LNCaP clone FGC (cell line): Measurements from ENCODE around the gene UBE3B.

ENCODE experiments used
- DNase-seq: peaks from one replicate; pipeline ENCODE4 v3.0.0-alpha.2; 2011; ENCODE audit warnings: low read depth
- H3K4me3 ChIP-seq: 2 replicates; pipeline ENCODE4 v1.5.1; 2011; ENCODE audit warnings: mild to moderate bottlenecking, low read depth, low read length, control low read depth
- TF ChIP-seq, protein P1 (sequence below): IDR thresholded peaks from 2 replicates; pipeline ENCODE4 v1.5.1; 2012; ENCODE audit warnings: mild to moderate bottlenecking; ENCODE audit not compliant: control insufficient read depth, insufficient read depth; ENCODE audit errors: extremely low read depth

Gene UBE3B

DNA sequence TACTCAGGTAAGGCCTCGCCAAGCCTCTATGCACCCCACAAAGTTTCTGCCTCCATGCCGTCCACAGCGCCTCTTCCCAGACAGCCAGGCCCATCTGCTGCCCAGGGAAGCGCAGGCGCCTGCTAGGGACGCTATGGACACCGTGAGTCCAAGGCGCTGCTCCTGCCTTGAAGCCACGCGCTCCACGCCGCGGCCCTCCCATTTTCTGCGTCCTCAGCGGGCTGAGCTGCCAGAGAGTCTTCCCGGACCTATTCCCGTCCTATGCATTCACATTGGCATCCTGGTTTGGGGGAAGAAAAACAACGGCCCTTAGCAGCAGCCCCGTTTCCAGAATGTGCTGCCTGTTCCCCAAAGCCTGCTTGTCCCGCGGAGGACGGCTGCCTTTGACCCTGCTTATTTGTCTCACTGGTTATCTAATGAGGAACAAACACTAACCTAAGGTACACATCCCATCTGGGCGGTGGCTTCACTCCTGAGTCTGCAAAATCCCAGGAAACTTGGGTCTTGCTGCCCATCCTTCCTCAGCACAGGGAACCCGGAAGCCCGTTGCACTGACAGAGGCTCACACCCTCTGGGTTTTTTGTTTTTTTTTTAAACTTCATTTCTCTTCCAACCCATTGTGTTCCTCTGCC, 57.9 kb downstream of the UBE3B start:
- H3K4me3 ChIP-seq, result no peak overlapping the region
- TF ChIP-seq, protein P1, sequence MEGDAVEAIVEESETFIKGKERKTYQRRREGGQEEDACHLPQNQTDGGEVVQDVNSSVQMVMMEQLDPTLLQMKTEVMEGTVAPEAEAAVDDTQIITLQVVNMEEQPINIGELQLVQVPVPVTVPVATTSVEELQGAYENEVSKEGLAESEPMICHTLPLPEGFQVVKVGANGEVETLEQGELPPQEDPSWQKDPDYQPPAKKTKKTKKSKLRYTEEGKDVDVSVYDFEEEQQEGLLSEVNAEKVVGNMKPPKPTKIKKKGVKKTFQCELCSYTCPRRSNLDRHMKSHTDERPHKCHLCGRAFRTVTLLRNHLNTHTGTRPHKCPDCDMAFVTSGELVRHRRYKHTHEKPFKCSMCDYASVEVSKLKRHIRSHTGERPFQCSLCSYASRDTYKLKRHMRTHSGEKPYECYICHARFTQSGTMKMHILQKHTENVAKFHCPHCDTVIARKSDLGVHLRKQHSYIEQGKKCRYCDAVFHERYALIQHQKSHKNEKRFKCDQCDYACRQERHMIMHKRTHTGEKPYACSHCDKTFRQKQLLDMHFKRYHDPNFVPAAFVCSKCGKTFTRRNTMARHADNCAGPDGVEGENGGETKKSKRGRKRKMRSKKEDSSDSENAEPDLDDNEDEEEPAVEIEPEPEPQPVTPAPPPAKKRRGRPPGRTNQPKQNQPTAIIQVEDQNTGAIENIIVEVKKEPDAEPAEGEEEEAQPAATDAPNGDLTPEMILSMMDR, result no peak
- DNase-seq, result no peak

DNA sequence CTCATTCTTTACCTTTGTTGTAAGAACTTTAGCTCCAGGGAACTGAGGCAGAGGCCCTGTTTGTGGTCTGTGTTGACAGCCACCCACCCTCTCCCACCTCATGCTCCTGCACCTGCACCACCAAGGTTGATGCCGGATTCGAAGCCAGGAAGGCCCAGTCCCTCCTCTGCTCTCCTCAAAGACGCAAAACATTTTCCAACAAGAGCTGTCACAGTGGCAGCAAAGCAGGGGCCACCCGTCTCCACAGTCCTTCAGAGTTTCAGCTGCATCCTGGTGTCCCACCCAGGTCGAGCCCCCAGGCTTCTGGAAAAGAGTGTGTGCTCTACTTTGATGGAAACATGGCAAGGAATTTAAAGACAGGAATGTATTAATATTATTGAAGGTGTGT, 58.4 kb downstream of the UBE3B start:
- DNase-seq, result no peak
- no peak overlapping the region for H3K4me3 ChIP-seq
- TF ChIP-seq, protein P1, result no peak

DNA sequence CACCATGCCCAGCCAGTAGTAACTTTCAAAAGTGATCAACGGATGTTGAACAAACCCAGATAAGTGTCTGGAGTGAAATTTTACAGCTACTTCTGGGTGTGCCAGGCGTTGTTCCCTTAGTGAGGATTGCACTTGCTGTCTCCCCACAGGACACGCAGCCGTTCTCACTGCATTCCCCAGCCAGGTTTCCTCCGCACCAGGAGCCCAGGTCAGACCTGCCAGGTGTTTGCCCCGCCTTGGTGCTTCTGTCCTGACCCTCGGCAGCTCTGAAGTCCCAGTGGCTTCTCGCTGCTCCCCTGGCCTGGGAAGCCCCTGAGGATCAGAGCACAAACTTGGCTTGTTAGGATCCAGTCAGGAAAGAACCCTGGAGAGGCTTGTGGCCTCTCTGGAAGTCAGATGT, 59.7 kb downstream of the UBE3B start:
- no peak overlapping the region for H3K4me3 ChIP-seq
- TF ChIP-seq, protein P1, result no peak
- DNase-seq, result no peak

DNA sequence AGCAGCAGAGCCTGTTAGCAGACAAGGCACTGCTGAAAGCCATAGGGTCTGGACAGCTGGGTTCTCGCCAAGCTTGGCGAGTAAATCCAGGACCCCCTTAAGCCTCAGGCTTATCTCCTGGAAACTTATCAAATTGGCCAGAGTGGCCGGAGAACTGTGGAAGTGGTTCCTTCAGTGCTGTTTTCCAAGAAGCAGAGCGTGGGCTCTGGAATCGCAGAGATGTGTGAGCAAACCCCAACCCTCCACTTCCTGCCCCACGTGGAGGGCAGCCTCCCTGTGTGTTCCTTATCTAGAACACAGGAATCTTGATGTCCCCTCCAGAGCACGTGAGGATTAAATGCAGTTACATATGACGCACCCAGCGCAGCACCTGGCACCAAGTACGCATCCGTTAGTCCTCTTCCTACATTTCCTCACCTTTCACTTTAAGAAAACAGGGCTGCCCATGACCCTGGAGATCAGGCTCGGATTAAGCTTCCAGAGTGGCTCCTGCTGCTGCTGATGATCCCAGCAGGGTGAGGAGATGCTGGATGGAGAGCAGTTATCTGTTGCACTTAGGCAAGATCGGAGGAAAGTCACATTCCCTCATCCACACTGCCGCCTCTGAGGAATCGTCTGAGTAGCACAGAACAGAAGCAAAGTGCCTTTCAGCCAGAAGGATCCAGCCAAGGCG, 60.9 kb downstream of the UBE3B start:
- TF ChIP-seq, protein P1, result no peak
- no peak overlapping the region for H3K4me3 ChIP-seq
- no peak for DNase-seq

DNA sequence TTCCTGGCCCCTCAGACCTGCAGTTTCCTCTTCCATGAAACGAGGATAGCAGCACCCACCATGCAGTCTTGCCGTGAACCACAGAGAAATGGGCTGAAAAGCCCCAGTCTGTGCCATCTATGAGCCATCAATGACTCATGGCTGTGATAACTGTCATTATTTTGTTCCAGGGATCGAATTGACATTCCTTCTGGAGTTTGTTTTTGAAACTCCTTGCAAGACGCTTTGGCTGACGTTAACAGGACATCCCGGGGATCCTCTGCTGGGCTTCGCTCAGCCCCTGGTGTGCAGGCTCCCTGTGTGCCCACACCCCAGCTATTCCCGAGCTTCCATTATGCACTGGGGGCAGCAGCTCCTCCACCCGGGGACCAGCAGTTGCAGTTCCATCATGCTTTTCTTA, 62.1 kb downstream of the UBE3B start:
- DNase-seq, result no peak
- TF ChIP-seq, protein P1, result no peak
- H3K4me3 ChIP-seq, result no peak overlapping the region

DNA sequence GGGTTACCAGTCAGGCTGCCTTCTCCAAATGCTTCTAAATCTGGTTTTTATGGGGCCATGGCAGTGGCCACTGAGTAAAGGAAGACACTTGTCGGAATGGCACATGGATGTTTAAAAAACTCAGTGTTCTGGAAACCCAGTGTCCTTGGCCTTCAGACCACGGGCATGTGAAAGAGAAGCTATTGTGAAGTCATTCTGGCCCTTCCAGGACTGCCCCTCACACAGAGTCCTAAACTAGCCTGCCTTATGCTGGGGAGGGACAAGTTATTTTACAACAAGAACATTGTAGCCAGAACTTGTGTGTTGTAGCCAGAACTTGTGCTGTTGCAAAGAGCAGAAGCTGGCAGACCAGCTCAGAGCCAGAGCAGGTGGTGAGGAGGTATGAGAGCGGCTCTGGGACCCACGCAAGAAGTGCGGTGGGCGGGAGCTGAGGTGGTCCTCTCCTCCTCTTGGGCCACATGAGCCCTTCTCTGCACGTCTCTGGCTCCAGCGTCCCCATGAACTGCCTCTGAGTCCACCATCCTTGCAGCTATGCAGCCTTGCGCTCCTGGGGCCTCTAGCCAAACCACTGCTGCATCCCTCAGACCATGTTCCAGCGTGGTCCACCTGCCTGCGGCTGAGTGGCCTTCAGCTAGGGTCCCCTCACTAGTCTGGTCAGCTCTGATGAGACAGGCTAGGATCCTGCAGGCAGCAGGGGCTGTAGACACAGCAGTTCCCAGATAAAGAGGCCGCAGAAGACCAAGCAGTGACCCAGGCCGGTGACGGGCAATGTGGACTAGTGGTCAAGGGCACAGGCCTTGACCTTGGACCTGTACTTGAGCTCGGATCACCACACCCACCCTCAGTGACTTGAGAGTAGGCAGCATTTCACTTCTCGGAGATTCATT, 63.3 kb downstream of the UBE3B start:
- TF ChIP-seq, protein P1, result no peak
- no peak for DNase-seq
- H3K4me3 ChIP-seq, result no peak overlapping the region

DNA sequence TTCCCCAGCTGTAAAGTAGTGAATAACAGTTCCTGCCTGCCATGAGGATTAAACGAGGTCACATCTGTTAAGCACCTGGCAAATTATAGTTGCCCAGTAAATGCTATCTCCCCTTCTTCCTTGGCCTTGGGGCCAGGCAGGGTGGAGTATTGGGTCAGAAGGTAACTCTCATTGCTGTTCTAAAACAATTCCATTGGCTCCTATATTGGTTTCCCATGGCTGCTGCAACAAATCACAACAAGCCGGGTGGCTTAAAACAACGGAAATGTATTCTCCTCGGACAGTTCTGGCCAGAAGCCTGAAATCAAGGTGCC, 63.9 kb downstream of the UBE3B start:
- no peak overlapping the region for H3K4me3 ChIP-seq
- no peak for DNase-seq
- TF ChIP-seq, protein P1, result no peak
